Neutrophil (primary cell): Measurements from ENCODE around the gene BCAS3.
A peak's percentile ranks its signal among the peaks of the same experiment; 100 is the strongest.

Experiments
- H3K27ac ChIP-seq: fragments of 200-600 bp; sonication (generic); 2 replicates; pipeline ENCODE4 v1.5.1; 2016; ENCODE audit warnings: mild to moderate bottlenecking, moderate library complexity
- H3K27me3 ChIP-seq: fragments of 200-600 bp; sonication (generic); 2 replicates; pipeline ENCODE4 v1.6.0; 2016; ENCODE audit warnings: mild to moderate bottlenecking
- H3K36me3 ChIP-seq: fragments of 200-600 bp; sonication (generic); 2 replicates; pipeline ENCODE4 v1.5.1; 2017
- H3K4me1 ChIP-seq, 2 experiments: fragments of 200-600 bp in 1 of 2; sonication (generic) in 1 of 2; 1 replicate in 1 of 2; 2 replicates in 1 of 2; pipeline versions ENCODE4 v1.5.1 to v1.6.1; 2013 to 2016; ENCODE audit warnings: low read depth in 1 of 2, low read length in 1 of 2, mild to moderate bottlenecking in 1 of 2, moderate library complexity in 1 of 2; ENCODE audit not compliant: control insufficient read depth in 1 of 2, insufficient read depth in 1 of 2
- H3K4me3 ChIP-seq, 2 experiments: fragments of 200-600 bp in 1 of 2; sonication (generic) in 1 of 2; 1 replicate in 1 of 2; 2 replicates in 1 of 2; pipeline ENCODE4 v1.5.1; 2013 to 2016; ENCODE audit warnings: low read depth in 1 of 2, low read length in 1 of 2, mild to moderate bottlenecking in 1 of 2, moderate library complexity in 1 of 2
- H3K9me3 ChIP-seq: fragments of 200-600 bp; sonication (generic); 2 replicates; pipeline ENCODE4 v1.5.1; 2016
- CTCF ChIP-seq: fragments of 200-600 bp; sonication (generic); IDR thresholded peaks from 2 replicates; pipeline ENCODE4 v1.5.1; 2016; ENCODE audit warnings: antibody characterized with exemption

Gene BCAS3

GRCh38 chr17:61255647-61256046 is 578.0 kb downstream of the BCAS3 start:
- Histone ChIP-seq H3K9me3 (no peaks in the 10 kb centered on the region), H3K27ac (peak overlapping the region; percentile 16), H3K4me1 (peaks cover 50 to 58% of the 10 kb centered on the region in 2 experiments), H3K4me3 (no peak overlapping the region), H3K27me3 (no peaks in the 10 kb centered on the region), H3K36me3 (no peaks in the 10 kb centered on the region)
- TF ChIP-seq CTCF = no peak

- Histone ChIP-seq H3K27ac (no peak overlapping the region), H3K36me3 (no peaks in the 10 kb centered on the region), H3K27me3 (no peaks in the 10 kb centered on the region), H3K4me1 (peaks cover 13 to 21% of the 10 kb centered on the region in 2 experiments), H3K4me3 (no peak overlapping the region), H3K9me3 (no peaks in the 10 kb centered on the region)
- no peak for TF ChIP-seq CTCF
Observed at GRCh38 chr17:61259360-61259759, 581.7 kb downstream of the BCAS3 start.

GRCh38 chr17:61260071-61260797 is 582.6 kb downstream of the BCAS3 start:
- Histone ChIP-seq H3K27ac (no peak overlapping the region), H3K36me3 (no peaks in the 10 kb centered on the region)

GRCh38 chr17:61261001-61261637 is 583.5 kb downstream of the BCAS3 start:
- Histone ChIP-seq H3K27ac (no peak overlapping the region), H3K36me3 (no peaks in the 10 kb centered on the region), H3K27me3 (no peaks in the 10 kb centered on the region), H3K4me1 (peaks cover 0 to 6% of the 10 kb centered on the region in 2 experiments), H3K4me3 (no peak overlapping the region), H3K9me3 (no peaks in the 10 kb centered on the region)
- no peak for TF ChIP-seq CTCF

More at GRCh38 chr17:61260071-61260797, 582.6 kb downstream of the BCAS3 start:
- TF ChIP-seq CTCF = no peak
- H3K4me3 ChIP-seq = no peak overlapping the region
- peaks cover 7 to 14% of the 10 kb centered on the region in 2 experiments for H3K4me1 ChIP-seq
- H3K9me3 ChIP-seq = no peaks in the 10 kb centered on the region
- H3K27me3 ChIP-seq = no peaks in the 10 kb centered on the region

GRCh38 chr17:61265397-61265796 is 587.7 kb downstream of the BCAS3 start:
- no peak overlapping the region for H3K27ac ChIP-seq
- H3K9me3 ChIP-seq = no peaks in the 10 kb centered on the region
- H3K4me1 ChIP-seq = no peaks in the 10 kb centered on the region
- no peaks in the 10 kb centered on the region for H3K36me3 ChIP-seq
- no peak for TF ChIP-seq CTCF
- no peak overlapping the region for H3K4me3 ChIP-seq
- no peaks in the 10 kb centered on the region for H3K27me3 ChIP-seq
